Esophagus squamous epithelium (tissue), 4 donors: ENCODE measurements around the gene CENPO.

Source experiments
- CTCF ChIP-seq, 6 experiments: fragments of 450-650 bp in 4 of 6; fragments of 200-600 bp in 2 of 6; sonication (generic) in 2 of 6; IDR thresholded peaks; one replicate each; pipeline ENCODE4 v1.5.1; 2016 to 2019; ENCODE audit warnings: antibody characterized with exemption in 6 of 6, mild to moderate bottlenecking in 4 of 6, moderate library complexity in 4 of 6
- POLR2A ChIP-seq, 4 donors: fragments of 450-650 bp; IDR thresholded peaks; one replicate each; pipeline ENCODE4 v1.6.1; 2017; ENCODE audit warnings: antibody characterized with exemption in 4 of 4, mild to moderate bottlenecking in 4 of 4, moderate library complexity in 3 of 4

GRCh38 chr2:24836206-24836605 is 43.0 kb downstream of the CENPO start:
- TF ChIP-seq POLR2A (IDR thresholded peaks at IDR 0.05), result no peak
- TF ChIP-seq CTCF (IDR thresholded peaks at IDR 0.05), result no peak
